DOHH2 (cell line): Measurements from ENCODE around the gene RAB7A.

ENCODE experiments used
- CTCF ChIP-seq: fragments of 200-600 bp; sonication (generic); IDR thresholded peaks from one replicate; pipeline ENCODE4 v1.5.1; 2014; ENCODE audit warnings: antibody characterized with exemption, mild to moderate bottlenecking, low read depth, low read length; ENCODE audit not compliant: poor library complexity, severe bottlenecking
- EZH2phosphoT487 ChIP-seq: fragments of 200-600 bp; sonication (generic); IDR thresholded peaks from 2 replicates; pipeline ENCODE4 v1.6.1; 2017; ENCODE audit warnings: borderline replicate concordance, mild to moderate bottlenecking, antibody characterized with exemption, low read length, moderate library complexity, mixed read lengths

- TF ChIP-seq CTCF = no peak
- no peak for TF ChIP-seq EZH2phosphoT487
Observed at GRCh38 chr3:128760881-128761280, 34.9 kb downstream of the RAB7A start.
